ENCODE results near the gene VGLL1.

The VGLL1 gene

GRCh38 chrX:136496186-136496763 lies 35.7 kb upstream of the VGLL1 start:
- H3K4me3 ChIP-seq (ENCODE audit: control insufficient read depth, low read depth, low read length), result peak overlapping the region; percentile 69
- DNase-seq (ENCODE audit: low read depth), result no peak
- TF ChIP-seq, protein P1, sequence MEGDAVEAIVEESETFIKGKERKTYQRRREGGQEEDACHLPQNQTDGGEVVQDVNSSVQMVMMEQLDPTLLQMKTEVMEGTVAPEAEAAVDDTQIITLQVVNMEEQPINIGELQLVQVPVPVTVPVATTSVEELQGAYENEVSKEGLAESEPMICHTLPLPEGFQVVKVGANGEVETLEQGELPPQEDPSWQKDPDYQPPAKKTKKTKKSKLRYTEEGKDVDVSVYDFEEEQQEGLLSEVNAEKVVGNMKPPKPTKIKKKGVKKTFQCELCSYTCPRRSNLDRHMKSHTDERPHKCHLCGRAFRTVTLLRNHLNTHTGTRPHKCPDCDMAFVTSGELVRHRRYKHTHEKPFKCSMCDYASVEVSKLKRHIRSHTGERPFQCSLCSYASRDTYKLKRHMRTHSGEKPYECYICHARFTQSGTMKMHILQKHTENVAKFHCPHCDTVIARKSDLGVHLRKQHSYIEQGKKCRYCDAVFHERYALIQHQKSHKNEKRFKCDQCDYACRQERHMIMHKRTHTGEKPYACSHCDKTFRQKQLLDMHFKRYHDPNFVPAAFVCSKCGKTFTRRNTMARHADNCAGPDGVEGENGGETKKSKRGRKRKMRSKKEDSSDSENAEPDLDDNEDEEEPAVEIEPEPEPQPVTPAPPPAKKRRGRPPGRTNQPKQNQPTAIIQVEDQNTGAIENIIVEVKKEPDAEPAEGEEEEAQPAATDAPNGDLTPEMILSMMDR (conservative IDR thresholded peaks at IDR 0.05; ENCODE audit: control insufficient read depth, insufficient read depth, low read depth, low read length), result no peak

- TF ChIP-seq, protein P1 (conservative IDR thresholded peaks at IDR 0.05; ENCODE audit: control insufficient read depth, insufficient read depth, low read depth, low read length), result no peak
- peak overlapping the region; percentile 75 for H3K4me3 ChIP-seq (ENCODE audit: control insufficient read depth, low read depth, low read length)
- peak; percentile 87 for DNase-seq (ENCODE audit: low read depth)
These were observed 35.1 kb upstream of the VGLL1 start for GRCh38 chrX:136496764-136497555.

DNA sequence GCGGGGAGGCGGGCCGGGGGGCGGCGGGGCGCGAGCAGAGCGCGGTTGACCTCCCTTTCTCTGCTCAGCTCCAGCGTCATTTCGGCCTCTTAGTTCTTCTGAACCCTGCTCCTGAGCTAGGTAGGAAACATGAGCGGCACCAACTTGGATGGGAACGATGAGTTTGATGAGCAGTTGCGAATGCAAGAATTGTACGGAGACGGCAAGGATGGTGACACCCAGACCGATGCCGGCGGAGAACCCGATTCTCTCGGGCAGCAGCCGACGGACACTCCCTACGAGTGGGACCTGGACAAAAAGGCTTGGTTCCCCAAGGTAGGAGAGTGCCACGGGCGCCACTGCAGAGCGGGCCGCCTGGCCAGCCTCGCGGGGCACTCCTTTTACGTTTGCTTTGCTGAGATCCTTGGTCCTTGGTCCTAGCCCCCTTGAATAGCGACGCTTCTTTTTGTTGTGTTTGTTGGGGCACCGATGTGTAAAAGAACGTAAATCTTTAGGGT lies 34.4 kb upstream of the VGLL1 start, which contains the start of gene HTATSF1:
Gene HTATSF1 (plus strand): TSS at position 37 of the 497 bp plus-strand sequence. CDS start 93 bp downstream, at position 130.
- DNase-seq (ENCODE audit: low read depth), result no peak
- TF ChIP-seq, protein P1 (conservative IDR thresholded peaks at IDR 0.05; ENCODE audit: control insufficient read depth, insufficient read depth, low read depth, low read length), result no peak
- H3K4me3 ChIP-seq (ENCODE audit: control insufficient read depth, low read depth, low read length), result peak within 1 kb of the TSS; percentile 75

DNA sequence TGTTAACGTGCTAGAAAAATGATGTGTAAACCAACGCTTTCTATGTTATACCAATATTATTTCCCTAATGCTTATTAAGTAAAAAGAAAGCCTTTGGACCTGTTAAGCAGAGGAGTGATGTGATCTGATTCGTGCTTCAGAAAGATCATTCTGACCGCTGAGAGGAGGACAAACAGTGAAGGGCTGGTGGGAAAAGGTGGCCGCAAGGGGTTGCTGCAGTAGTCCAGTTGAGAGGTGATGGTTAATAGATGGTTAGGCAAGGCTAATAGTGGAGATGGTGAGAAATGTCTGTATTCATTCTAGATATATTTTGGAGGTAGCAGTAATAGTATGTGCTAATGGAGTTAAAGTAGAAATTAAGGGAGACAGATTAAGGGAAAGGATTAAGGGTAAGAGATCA lies 12.9 kb upstream of the VGLL1 start:
- no peak overlapping the region for H3K4me3 ChIP-seq (ENCODE audit: control insufficient read depth, low read depth, low read length)
- no peak for DNase-seq (ENCODE audit: low read depth)
- TF ChIP-seq, protein P1 (conservative IDR thresholded peaks at IDR 0.05; ENCODE audit: control insufficient read depth, insufficient read depth, low read depth, low read length), result no peak

DNA sequence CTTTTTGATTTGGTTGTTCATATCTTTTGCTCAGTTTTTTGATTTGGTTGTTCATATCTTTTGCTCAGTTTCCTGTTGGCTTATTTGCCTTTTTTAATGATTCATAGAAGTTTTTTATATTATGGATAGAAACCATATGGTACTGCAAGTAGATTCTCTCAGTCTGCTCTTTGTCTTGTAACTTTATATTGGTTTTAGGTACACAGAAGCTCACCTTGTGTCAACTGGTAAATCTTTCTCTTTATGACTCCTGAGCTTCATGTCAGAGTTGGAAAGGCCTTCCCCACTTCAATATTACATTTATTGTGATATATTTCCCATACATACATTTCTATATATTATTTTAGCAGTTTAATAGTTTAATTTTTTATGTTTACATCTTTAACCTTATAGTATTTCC lies 8.2 kb upstream of the VGLL1 start:
- no peak for DNase-seq (ENCODE audit: low read depth)
- TF ChIP-seq, protein P1 (conservative IDR thresholded peaks at IDR 0.05; ENCODE audit: control insufficient read depth, insufficient read depth, low read depth, low read length), result no peak
- H3K4me3 ChIP-seq (ENCODE audit: control insufficient read depth, low read depth, low read length), result no peak overlapping the region

- TF ChIP-seq, protein P1 (conservative IDR thresholded peaks at IDR 0.05; ENCODE audit: control insufficient read depth, insufficient read depth, low read depth, low read length), result no peak
- H3K4me3 ChIP-seq (ENCODE audit: control insufficient read depth, low read depth, low read length), result no peak overlapping the region
- DNase-seq (ENCODE audit: low read depth), result peak; percentile 91
These were observed 6.0 kb upstream of the VGLL1 start for GRCh38 chrX:136525738-136526606.

Measured in fibroblast of mammary gland (primary cell).